ENCODE measurements around the gene RXFP1. TPM values are rescaled to one million over a fixed set of nuclear protein-coding genes. Genes with fewer than 3 reads are reported as not detected.

The RXFP1 gene
- total RNA-seq, 4 donors from 2014 or later: 2.1 to 11.3 (median 6.0) TPM

DNA sequence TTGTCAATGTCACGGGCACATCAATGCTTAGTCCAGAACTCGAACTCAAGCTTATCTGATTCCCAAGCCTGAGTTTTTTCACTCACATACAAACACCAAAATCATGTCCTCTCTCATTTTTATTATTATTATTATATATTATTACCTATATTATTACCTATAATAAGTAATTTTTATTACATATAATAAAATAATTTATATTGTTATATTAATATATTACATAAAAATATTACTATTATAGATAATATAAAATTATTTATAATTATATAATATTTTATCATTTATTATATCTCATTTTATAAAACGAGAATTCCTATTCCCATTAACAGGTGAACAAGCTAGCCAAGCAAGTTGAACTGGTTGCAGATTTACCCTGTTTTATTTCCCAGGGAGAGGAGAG lies 13.0 kb downstream of the RXFP1 start:
- H3K4me3 ChIP-seq: no peak overlapping the region
- H3K9me3 ChIP-seq: no peaks in the 10 kb centered on the region
- DNase-seq: no peak
- intact Hi-C loops (cut with DNase I; ENCODE audit: low total_unique reads): no loop called here
- no peaks in the 10 kb centered on the region for H3K4me1 ChIP-seq
- H3K36me3 ChIP-seq: no peaks in the 10 kb centered on the region
- H3K27ac ChIP-seq: no peak overlapping the region
- no peaks in the 10 kb centered on the region for H3K27me3 ChIP-seq
- TF ChIP-seq, protein P1, sequence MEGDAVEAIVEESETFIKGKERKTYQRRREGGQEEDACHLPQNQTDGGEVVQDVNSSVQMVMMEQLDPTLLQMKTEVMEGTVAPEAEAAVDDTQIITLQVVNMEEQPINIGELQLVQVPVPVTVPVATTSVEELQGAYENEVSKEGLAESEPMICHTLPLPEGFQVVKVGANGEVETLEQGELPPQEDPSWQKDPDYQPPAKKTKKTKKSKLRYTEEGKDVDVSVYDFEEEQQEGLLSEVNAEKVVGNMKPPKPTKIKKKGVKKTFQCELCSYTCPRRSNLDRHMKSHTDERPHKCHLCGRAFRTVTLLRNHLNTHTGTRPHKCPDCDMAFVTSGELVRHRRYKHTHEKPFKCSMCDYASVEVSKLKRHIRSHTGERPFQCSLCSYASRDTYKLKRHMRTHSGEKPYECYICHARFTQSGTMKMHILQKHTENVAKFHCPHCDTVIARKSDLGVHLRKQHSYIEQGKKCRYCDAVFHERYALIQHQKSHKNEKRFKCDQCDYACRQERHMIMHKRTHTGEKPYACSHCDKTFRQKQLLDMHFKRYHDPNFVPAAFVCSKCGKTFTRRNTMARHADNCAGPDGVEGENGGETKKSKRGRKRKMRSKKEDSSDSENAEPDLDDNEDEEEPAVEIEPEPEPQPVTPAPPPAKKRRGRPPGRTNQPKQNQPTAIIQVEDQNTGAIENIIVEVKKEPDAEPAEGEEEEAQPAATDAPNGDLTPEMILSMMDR (IDR thresholded peaks at IDR 0.05): no peak
- no peak for TF ChIP-seq POLR2A (IDR thresholded peaks at IDR 0.05)

GRCh38 chr4:158535130-158535614 lies 13.5 kb downstream of the RXFP1 start:
- intact Hi-C loops (cut with DNase I; ENCODE audit: low total_unique reads): no loop called here
- Histone ChIP-seq H3K4me1 (no peaks in the 10 kb centered on the region), H3K4me3 (no peak overlapping the region), H3K9me3 (no peaks in the 10 kb centered on the region), H3K27ac (no peak overlapping the region), H3K36me3 (no peaks in the 10 kb centered on the region), H3K27me3 (no peaks in the 10 kb centered on the region)
- no peak for DNase-seq
- no peak for TF ChIP-seq POLR2A (IDR thresholded peaks at IDR 0.05)
- TF ChIP-seq, protein P1 (IDR thresholded peaks at IDR 0.05): no peak

DNA sequence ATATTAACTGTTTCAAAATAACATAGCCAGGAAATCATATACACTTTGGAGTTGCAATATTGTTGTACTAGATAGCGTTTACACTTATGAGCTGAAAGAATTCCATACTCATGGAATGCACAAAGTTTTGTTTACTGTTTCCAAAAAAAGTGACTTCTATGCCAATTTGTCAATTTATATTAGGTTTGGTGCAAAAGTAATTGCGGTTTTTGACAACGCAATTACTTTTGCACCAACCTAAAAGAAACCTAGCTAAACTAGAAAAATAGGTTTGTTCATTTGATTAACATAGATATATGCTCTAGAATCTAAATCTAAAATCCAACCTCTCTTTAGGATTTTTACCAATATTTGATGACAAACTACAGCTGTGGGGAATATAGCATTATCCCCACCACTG lies 15.2 kb downstream of the RXFP1 start:
- TF ChIP-seq, protein P1 (IDR thresholded peaks at IDR 0.05): no peak
- TF ChIP-seq POLR2A (IDR thresholded peaks at IDR 0.05): no peak
- intact Hi-C loops (cut with DNase I; ENCODE audit: low total_unique reads): no loop called here

DNA sequence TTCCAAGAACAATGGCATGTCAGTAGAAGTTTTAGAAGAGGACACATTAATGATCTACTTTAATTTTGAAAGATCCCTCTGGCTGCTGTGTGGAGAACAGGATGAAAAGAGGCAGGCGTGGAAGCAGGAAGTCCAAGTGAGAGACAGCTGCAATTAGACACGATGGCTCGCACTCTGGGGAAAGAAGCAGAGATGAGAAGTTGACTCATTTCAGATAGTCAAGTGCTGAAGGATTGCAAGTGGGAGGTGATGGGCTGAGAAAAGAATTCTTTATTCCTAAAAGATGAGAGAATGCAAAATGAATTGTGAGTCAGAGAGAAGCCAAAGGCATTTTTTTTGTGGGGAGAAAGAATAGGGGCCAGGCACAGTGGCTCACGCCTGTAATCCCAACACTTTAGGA lies 16.5 kb downstream of the RXFP1 start:
- Histone ChIP-seq H3K4me1 (no peaks in the 10 kb centered on the region), H3K9me3 (no peaks in the 10 kb centered on the region), H3K4me3 (no peak overlapping the region), H3K27ac (no peak overlapping the region), H3K27me3 (no peaks in the 10 kb centered on the region), H3K36me3 (no peaks in the 10 kb centered on the region)
- DNase-seq: no peak
- TF ChIP-seq POLR2A (IDR thresholded peaks at IDR 0.05): no peak
- TF ChIP-seq, protein P1 (IDR thresholded peaks at IDR 0.05): no peak
- intact Hi-C loops (cut with DNase I; ENCODE audit: low total_unique reads): no loop called here

More for the DNA sequence above, 15.2 kb downstream of the RXFP1 start:
- no peak overlapping the region for H3K4me3 ChIP-seq
- H3K9me3 ChIP-seq: no peaks in the 10 kb centered on the region
- H3K36me3 ChIP-seq: no peaks in the 10 kb centered on the region
- no peak overlapping the region for H3K27ac ChIP-seq
- no peaks in the 10 kb centered on the region for H3K4me1 ChIP-seq
- H3K27me3 ChIP-seq: no peaks in the 10 kb centered on the region
- DNase-seq: no peak

DNA sequence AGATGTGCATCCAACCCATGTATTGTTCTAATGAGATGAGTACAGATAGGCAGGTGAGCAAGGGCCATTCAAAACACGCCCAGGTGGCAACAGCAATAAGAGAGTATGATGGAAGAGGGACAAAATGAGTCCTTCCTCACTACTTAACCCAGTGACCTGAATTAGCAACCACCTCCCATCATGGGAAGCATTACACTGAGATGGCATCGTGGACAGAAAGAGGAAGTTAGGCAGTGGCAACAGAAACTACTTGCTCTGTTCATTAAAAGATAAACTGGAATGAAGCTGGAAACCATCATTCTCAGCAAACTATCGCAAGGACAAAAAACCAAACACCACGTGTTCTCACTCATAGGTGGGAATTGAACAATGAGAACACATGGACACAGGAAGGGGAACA lies 17.2 kb downstream of the RXFP1 start:
- no peak for DNase-seq

More for the DNA sequence above, 17.2 kb downstream of the RXFP1 start:
- H3K4me1 ChIP-seq: no peaks in the 10 kb centered on the region
- no peaks in the 10 kb centered on the region for H3K36me3 ChIP-seq
- H3K4me3 ChIP-seq: no peak overlapping the region
- no peak overlapping the region for H3K27ac ChIP-seq
- intact Hi-C loops (cut with DNase I; ENCODE audit: low total_unique reads): no loop called here
- no peaks in the 10 kb centered on the region for H3K9me3 ChIP-seq
- H3K27me3 ChIP-seq: no peaks in the 10 kb centered on the region
- no peak for TF ChIP-seq POLR2A (IDR thresholded peaks at IDR 0.05)
- TF ChIP-seq, protein P1 (IDR thresholded peaks at IDR 0.05): no peak

All from uterus (tissue), 4 donors.